Upper lobe of left lung (tissue), 6 donors: Measurements from ENCODE around the gene ETFB. TPM values are rescaled to one million over a fixed set of nuclear protein-coding genes. Genes with fewer than 3 reads are reported as not detected.

Experiments
- ATAC-seq, 2 donors: fragments of 200-7000 bp; cut with Tn5 transposase; one replicate each; pipeline ENCODE4 v1.9.1; 2022; ENCODE audit warnings: mild to moderate bottlenecking in 2 of 2, moderate library complexity in 2 of 2; ENCODE audit not compliant: low FRiP score in 2 of 2
- DNase-seq, 2 donors: peaks; one replicate each; pipeline ENCODE4 v3.0.0-alpha.2; 2019 to 2020
- H3K27ac ChIP-seq, 4 donors: fragments of 200-600 bp; sonication (generic); one replicate each; pipeline ENCODE4 v1.5.1; 2016 to 2019
- H3K27me3 ChIP-seq, 4 donors: fragments of 200-600 bp; sonication (generic); one replicate each; pipeline ENCODE4 v1.5.1; 2017 to 2019
- H3K36me3 ChIP-seq, 4 donors: fragments of 200-600 bp; sonication (generic); one replicate each; pipeline ENCODE4 v1.5.1; 2016 to 2019
- H3K4me1 ChIP-seq, 4 donors: fragments of 200-600 bp; sonication (generic); one replicate each; pipeline ENCODE4 v1.5.1; 2018 to 2019
- H3K4me3 ChIP-seq, 4 donors: fragments of 200-600 bp; sonication (generic); one replicate each; pipeline ENCODE4 v1.5.1; 2017 to 2019; ENCODE audit warnings: mild to moderate bottlenecking in 2 of 4, moderate library complexity in 1 of 4
- H3K9me3 ChIP-seq, 4 donors: fragments of 200-600 bp; sonication (generic); one replicate each; pipeline ENCODE4 v1.5.1; 2018 to 2019
- EP300 ChIP-seq, 4 donors: sonication (generic); formaldehyde crosslinking; IDR thresholded peaks; one replicate each; pipeline ENCODE4 v1.5.1; 2017; ENCODE audit warnings: antibody characterized with exemption in 4 of 4, control low read depth in 2 of 4
- POLR2A ChIP-seq, 4 donors: fragments of 450-650 bp; IDR thresholded peaks; one replicate each; pipeline ENCODE4 v1.5.1; 2016 to 2017; ENCODE audit warnings: antibody characterized with exemption in 4 of 4, mild to moderate bottlenecking in 2 of 4
- POLR2AphosphoS5 ChIP-seq, 2 donors: sonication (generic); formaldehyde crosslinking; IDR thresholded peaks; one replicate each; pipeline ENCODE4 v1.5.1; 2017; ENCODE audit warnings: antibody characterized with exemption in 2 of 2
- WGBS, 2 donors: methylation state at CpG; one replicate each; pipeline ENCODE4 v1.1.5; 2017 to 2018; 5-methylcytosine and 5-hydroxymethylcytosine counted together
- total RNA-seq, 6 donors: library from RNA; depleted of rRNA in 4 of 6; stranded (reverse); fragments of >200 nt in 4 of 6; gene quantifications; one replicate each; pipeline versions ENCODE4 v1.1.0 to v1.2.1, GENCODE V29; 2016 to 2021
- TF ChIP-seq, protein P1 (sequence below), 6 experiments: fragments of 450-650 bp in 4 of 6; fragments of 200-600 bp in 2 of 6; sonication (generic) in 2 of 6; IDR thresholded peaks; one replicate each; pipeline ENCODE4 v1.5.1; 2016 to 2019; ENCODE audit warnings: antibody characterized with exemption in 6 of 6
- donor health status: DM: no; HTN: no; CAD: no; lungs with moderate emphysema.
- donor health status: DM: no; HTN: yes; CAD: no; lungs with severe emphysema.

ETFB gene
- total RNA-seq, 6 donors from 2014 or later = 59.7 to 102 (median 86.6) TPM

DNA sequence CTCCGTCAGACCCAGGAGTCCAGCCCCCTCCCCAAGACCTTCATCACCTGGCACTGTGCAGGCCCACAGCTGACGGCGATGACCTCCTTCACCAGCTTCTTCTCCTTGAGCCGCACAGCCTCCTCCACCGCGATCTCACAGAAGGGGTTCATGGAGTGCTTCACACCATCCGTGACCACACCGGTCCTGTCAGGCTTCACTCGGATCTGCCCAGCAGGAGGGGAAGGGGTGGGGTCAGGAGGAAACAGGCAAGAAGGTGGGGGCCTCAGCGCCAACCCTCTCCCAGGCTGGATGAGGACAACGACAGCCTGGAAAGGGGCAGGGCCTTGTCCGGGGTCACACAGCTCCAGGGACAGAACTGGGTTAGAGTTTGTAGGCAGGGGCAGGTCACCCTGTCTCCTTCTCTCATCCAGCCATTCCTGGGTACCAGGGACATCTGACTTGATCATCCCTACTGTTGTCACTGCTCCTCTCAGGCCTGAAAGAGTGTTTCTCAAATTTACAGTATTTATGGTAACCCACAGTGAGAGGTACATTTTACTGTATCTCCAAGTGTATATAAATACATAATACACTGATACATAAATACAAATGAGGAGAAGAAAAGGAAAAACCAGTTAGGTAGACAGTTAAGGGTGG lies 12.0 kb downstream of the ETFB start:
- Histone ChIP-seq H3K27ac (no peak overlapping the region), H3K27me3 (no peaks in the 10 kb centered on the region), H3K4me3 (no peak overlapping the region), H3K9me3 (no peaks in the 10 kb centered on the region), H3K36me3 (peaks cover 0 to 37% (median 29%) of the 10 kb centered on the region in 4 donors), H3K4me1 (no peaks in the 10 kb centered on the region)
- TF ChIP-seq, protein P1, sequence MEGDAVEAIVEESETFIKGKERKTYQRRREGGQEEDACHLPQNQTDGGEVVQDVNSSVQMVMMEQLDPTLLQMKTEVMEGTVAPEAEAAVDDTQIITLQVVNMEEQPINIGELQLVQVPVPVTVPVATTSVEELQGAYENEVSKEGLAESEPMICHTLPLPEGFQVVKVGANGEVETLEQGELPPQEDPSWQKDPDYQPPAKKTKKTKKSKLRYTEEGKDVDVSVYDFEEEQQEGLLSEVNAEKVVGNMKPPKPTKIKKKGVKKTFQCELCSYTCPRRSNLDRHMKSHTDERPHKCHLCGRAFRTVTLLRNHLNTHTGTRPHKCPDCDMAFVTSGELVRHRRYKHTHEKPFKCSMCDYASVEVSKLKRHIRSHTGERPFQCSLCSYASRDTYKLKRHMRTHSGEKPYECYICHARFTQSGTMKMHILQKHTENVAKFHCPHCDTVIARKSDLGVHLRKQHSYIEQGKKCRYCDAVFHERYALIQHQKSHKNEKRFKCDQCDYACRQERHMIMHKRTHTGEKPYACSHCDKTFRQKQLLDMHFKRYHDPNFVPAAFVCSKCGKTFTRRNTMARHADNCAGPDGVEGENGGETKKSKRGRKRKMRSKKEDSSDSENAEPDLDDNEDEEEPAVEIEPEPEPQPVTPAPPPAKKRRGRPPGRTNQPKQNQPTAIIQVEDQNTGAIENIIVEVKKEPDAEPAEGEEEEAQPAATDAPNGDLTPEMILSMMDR (IDR thresholded peaks at IDR 0.05) = no peak
- DNase-seq (no peak), ATAC-seq (no peak)
- WGBS, 2 donors = 67 to 79% methylated on average over 8 to 12 of the region's 12 CpGs

DNA sequence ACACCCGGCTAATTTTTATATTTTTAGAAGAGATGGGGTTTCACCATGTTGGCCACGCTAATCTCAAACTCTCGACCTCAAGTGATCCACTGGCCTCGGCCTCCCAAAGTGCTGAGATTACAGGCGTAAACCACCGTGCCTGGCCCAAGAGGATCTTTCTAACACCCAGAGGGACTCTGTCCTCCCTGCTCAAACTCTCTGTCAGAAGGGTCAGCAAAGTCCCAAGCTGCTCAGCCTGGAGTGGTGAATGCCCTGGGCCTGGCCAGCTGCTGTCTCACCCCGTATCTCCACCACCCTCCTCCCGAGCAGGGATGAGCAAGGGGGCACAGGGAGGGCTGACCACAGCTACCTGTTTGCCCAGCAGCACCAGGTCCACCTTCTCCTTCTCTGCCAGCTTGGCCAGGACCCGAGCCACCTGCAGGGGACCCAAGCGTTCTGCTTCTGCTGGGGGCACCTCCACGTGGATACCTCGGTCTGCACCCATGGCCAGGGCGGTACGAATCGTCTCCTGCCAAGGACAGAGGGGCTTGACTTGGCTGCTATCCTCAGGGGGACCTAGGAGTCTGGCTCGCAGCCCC lies 13.3 kb downstream of the ETFB start:
- Histone ChIP-seq H3K36me3 (peaks cover 3 to 48% (median 29%) of the 10 kb centered on the region in 4 donors), H3K27me3 (no peaks in the 10 kb centered on the region), H3K9me3 (no peaks in the 10 kb centered on the region), H3K4me3 (no peak overlapping the region), H3K4me1 (no peaks in the 10 kb centered on the region), H3K27ac (no peak overlapping the region)
- ATAC-seq (no peak), DNase-seq (no peak)
- 96 to 97% methylated on average over 7 to 16 of the region's 16 CpGs for WGBS, 2 donors
- no peak for TF ChIP-seq POLR2AphosphoS5 (IDR thresholded peaks at IDR 0.05)
- TF ChIP-seq, protein P1 (IDR thresholded peaks at IDR 0.05) = no peak

DNA sequence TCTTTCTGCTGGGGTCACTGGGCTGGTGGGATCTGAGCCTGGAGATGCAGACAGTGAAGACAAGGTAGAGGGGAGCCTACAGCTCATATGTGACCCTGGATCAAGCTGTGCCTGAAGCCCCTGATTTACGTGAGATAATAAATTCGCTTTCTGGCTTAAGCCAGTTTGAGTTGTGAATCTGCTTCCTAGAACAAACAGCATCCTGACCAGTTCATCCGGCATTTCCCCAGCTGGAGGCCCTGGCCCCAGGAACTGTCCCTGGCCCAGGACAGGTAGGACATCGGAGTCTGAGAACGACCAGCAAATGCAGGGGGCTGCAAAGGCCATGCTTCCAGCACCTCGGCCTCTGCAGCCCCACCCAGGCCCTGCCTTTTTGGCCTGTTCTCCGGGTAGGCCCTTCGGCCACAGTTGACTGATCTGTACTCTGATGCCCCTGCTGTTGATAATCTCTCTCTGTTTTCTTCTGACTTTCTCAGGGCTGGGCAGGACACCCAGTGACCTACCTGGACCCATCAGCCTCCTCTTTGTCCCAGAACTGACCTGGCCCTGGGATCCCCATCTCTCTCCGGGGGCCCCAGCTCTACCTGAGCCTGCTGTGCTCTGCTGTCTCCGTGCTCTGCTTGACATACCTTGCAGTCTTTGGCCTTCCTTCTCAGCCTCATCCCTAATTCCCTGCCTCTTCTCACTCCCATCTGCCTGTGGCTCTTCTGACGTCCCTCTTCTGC lies 14.8 kb downstream of the ETFB start:
- Histone ChIP-seq H3K4me1 (no peaks in the 10 kb centered on the region), H3K36me3 (peaks cover 3 to 63% (median 35%) of the 10 kb centered on the region in 4 donors), H3K27ac (no peak overlapping the region), H3K9me3 (no peaks in the 10 kb centered on the region), H3K4me3 (no peak overlapping the region), H3K27me3 (no peaks in the 10 kb centered on the region)
- TF ChIP-seq EP300 (IDR thresholded peaks at IDR 0.05) (no peak), POLR2AphosphoS5 (IDR thresholded peaks at IDR 0.05) (no peak), POLR2A (IDR thresholded peaks at IDR 0.05) (no peak)
- TF ChIP-seq, protein P1 (IDR thresholded peaks at IDR 0.05) = no peak
- DNase-seq (no peak), ATAC-seq (no peak)
- 94 to 95% methylated on average over 11 of the region's 11 CpGs for WGBS, 2 donors

DNA sequence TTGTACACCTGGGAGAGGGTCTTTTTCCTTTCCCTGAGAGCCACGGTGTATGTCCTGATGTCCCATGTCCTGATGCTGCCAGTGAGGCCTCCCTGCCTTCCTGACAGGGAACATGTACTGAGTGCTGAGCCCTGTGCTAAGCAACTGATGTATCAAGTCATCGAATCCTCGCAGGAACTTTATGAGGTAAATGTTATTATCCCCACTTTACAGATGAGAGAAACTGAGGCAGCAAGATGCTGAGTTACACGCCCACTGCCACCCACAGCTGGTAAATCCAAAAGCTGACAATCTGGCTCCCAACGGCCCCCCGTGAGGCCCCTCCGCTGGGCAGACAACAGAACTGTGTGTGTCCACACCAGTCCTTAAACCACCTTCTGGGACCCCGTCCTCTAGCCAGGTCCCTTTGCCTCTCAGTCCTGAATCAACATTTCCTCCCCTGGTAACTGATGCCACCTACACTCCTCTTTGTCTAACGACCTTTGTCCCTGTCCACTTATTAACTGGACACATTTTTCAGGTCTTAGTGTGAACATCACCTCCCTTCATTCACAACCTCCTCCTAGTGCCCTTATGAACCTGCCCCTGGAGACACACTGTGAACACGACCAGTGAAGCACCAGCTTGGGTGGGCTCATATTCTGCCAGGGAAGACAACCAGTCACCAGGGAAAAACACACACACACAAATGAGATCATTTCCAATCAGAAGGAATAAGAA lies 18.8 kb downstream of the ETFB start:
- Histone ChIP-seq H3K4me3 (no peak overlapping the region), H3K27ac (no peak overlapping the region), H3K4me1 (no peaks in the 10 kb centered on the region), H3K27me3 (no peaks in the 10 kb centered on the region), H3K36me3 (peaks cover 7 to 72% (median 41%) of the 10 kb centered on the region in 4 donors), H3K9me3 (no peaks in the 10 kb centered on the region)
- ATAC-seq (no peak), DNase-seq (no peak)
- 80 to 93% methylated on average over 7 to 10 of the region's 10 CpGs for WGBS, 2 donors
- TF ChIP-seq, protein P1 (IDR thresholded peaks at IDR 0.05) = no peak
- TF ChIP-seq POLR2A (IDR thresholded peaks at IDR 0.05) = no peak
- no peak for TF ChIP-seq EP300 (IDR thresholded peaks at IDR 0.05)
- TF ChIP-seq POLR2AphosphoS5 (IDR thresholded peaks at IDR 0.05) = no peak
